Lower lobe of right lung (tissue), 2 donors: Measurements from ENCODE around the gene CFL1. TPM values are rescaled to one million over a fixed set of nuclear protein-coding genes. Genes with fewer than 3 reads are reported as not detected.
A peak's percentile ranks its signal among the peaks of the same experiment; 100 is the strongest.

ENCODE experiments used
- ATAC-seq, 2 donors: fragments of 200-7000 bp; cut with Tn5 transposase; one replicate each; pipeline ENCODE4 v1.9.1; 2020 to 2022; ENCODE audit warnings: mild to moderate bottlenecking in 2 of 2, moderate library complexity in 2 of 2
- DNase-seq: peaks from one replicate; pipeline ENCODE4 v3.0.0-alpha.2; 2020
- H3K27ac ChIP-seq: fragments of 200-600 bp; one replicate; pipeline ENCODE4 v1.8.0; 2022
- H3K27me3 ChIP-seq: fragments of 200-600 bp; one replicate; pipeline ENCODE4 v1.8.0; 2022; ENCODE audit warnings: low read depth
- H3K36me3 ChIP-seq: fragments of 200-600 bp; one replicate; pipeline ENCODE4 v1.8.0; 2022; ENCODE audit warnings: mild to moderate bottlenecking
- H3K4me1 ChIP-seq: fragments of 200-600 bp; one replicate; pipeline ENCODE4 v1.8.0; 2022
- H3K4me3 ChIP-seq: fragments of 200-600 bp; one replicate; pipeline ENCODE4 v1.8.0; 2022; ENCODE audit warnings: mild to moderate bottlenecking
- H3K9me3 ChIP-seq: fragments of 200-600 bp; one replicate; pipeline ENCODE4 v1.8.0; 2022
- CTCF ChIP-seq: fragments of 200-600 bp; IDR thresholded peaks from one replicate; pipeline ENCODE4 v1.8.0; 2022; ENCODE audit warnings: antibody characterized with exemption, mild to moderate bottlenecking
- intact Hi-C: fragments of 100-400 bp; cut with DNase I; formaldehyde crosslinking; loops from one replicate; pipeline ENCODE4 v1.11.0; 2022
- total RNA-seq: library from RNA; stranded (reverse); fragmentation: NEBNext Ultra II Directional; extraction: Animal tissue kit (Norgen Biotek cat#: 25700); gene quantifications from one replicate; pipeline ENCODE4 v1.2.1, GENCODE V29; 2021
- donor health status: DM: no; HTN: yes; CAD: no; lungs with severe emphysema.

CFL1 gene
- total RNA-seq, 1 donor from 2014 or later: 647 TPM

- intact Hi-C loops: loop anchor here (10.0 kb wide), 1 partner anchor 105 kb away; no protein-coding TSS in a partner anchor
- ATAC-seq (no peak), DNase-seq (no peak)
- peak overlapping the region; percentile 24 for H3K4me3 ChIP-seq
- no peaks in the 10 kb centered on the region for H3K9me3 ChIP-seq
- peaks cover 27% of the 10 kb centered on the region for H3K36me3 ChIP-seq
- H3K27ac ChIP-seq: peak overlapping the region; percentile 36
- TF ChIP-seq CTCF: no peak
- H3K4me1 ChIP-seq: peaks cover 7% of the 10 kb centered on the region
- no peaks in the 10 kb centered on the region for H3K27me3 ChIP-seq
Observed at GRCh38 chr11:65880027-65880426, 22.0 kb upstream of the CFL1 start.

- H3K4me3 ChIP-seq: peak within 1 kb of the TSS; percentile 24
- H3K9me3 ChIP-seq: no peaks in the 10 kb centered on the region
- intact Hi-C loops: loop anchor here (10.0 kb wide), 1 partner anchor 105 kb away; no protein-coding TSS in a partner anchor
- H3K27ac ChIP-seq: peak within 1 kb of the TSS; percentile 36
- DNase-seq: peak; percentile 62
- TF ChIP-seq CTCF: no peak
- H3K4me1 ChIP-seq: peaks cover 3% of the 10 kb centered on the region
- ATAC-seq: peak; percentile 39 to 47
- no peaks in the 10 kb centered on the region for H3K27me3 ChIP-seq
- H3K36me3 ChIP-seq: peaks cover 26% of the 10 kb centered on the region
Observed at GRCh38 chr11:65879617-65880016, 21.6 kb upstream of the CFL1 start, which contains the start of gene CTSW. Gene CTSW, plus strand, starts transcription at chr11:65879837. Its CDS starts 18 bp downstream, at chr11:65879855.

GRCh38 chr11:65873318-65874156, 15.6 kb upstream of the CFL1 start:
- DNase-seq (peak; percentile 96), ATAC-seq (peak; percentile 97)
- peak overlapping the region; percentile 62 for H3K4me3 ChIP-seq
- peaks cover 26% of the 10 kb centered on the region for H3K4me1 ChIP-seq
- H3K27ac ChIP-seq: peak overlapping the region; percentile 87
- H3K36me3 ChIP-seq: peaks cover 9% of the 10 kb centered on the region
- intact Hi-C loops: no loop called here
- H3K9me3 ChIP-seq: no peaks in the 10 kb centered on the region
- no peak for TF ChIP-seq CTCF
- no peaks in the 10 kb centered on the region for H3K27me3 ChIP-seq

GRCh38 chr11:65872586-65873317, 14.8 kb upstream of the CFL1 start, which contains the start of gene EFEMP2:
Gene EFEMP2, minus strand, starts transcription at chr11:65872800. Its CDS starts 446 bp downstream, at chr11:65872354.
- intact Hi-C loops: no loop called here
- TF ChIP-seq CTCF: no peak
- Histone ChIP-seq H3K4me3 (peak within 1 kb of the TSS; percentile 62), H3K4me1 (peaks cover 26% of the 10 kb centered on the region), H3K9me3 (no peaks in the 10 kb centered on the region), H3K36me3 (peaks cover 17% of the 10 kb centered on the region), H3K27me3 (no peaks in the 10 kb centered on the region), H3K27ac (peak within 1 kb of the TSS; percentile 87)
- DNase-seq (peak; percentile 64), ATAC-seq (peak; percentile 40 to 54)

- intact Hi-C loops: no loop called here
- TF ChIP-seq CTCF: no peak
Observed at GRCh38 chr11:65871811-65872548, 14.0 kb upstream of the CFL1 start.

More at GRCh38 chr11:65871811-65872548, 14.0 kb upstream of the CFL1 start:
- peak; percentile 1 to 23 for ATAC-seq
- Histone ChIP-seq H3K27me3 (no peaks in the 10 kb centered on the region), H3K9me3 (no peaks in the 10 kb centered on the region), H3K4me1 (peaks cover 26% of the 10 kb centered on the region), H3K27ac (peak overlapping the region; percentile 87), H3K36me3 (peaks cover 24% of the 10 kb centered on the region), H3K4me3 (peak overlapping the region; percentile 62)
- DNase-seq: peak; percentile 57
